NT2/D1 (cell line): ENCODE data around the gene KATNIP.

Source experiments
- SUZ12 ChIP-seq: IDR thresholded peaks from 2 replicates; pipeline ENCODE4 v1.6.1; 2011; ENCODE audit not compliant: insufficient read length, insufficient read depth; ENCODE audit errors: extremely low read depth
- YY1 ChIP-seq: IDR thresholded peaks from 2 replicates; pipeline ENCODE4 v1.6.1; 2011; ENCODE audit not compliant: insufficient read length, insufficient read depth

- TF ChIP-seq YY1, result no peak
- TF ChIP-seq SUZ12, result no peak
These were observed 29.4 kb downstream of the KATNIP start for GRCh38 chr16:27579087-27579980.
